GM12878 (cell line): ENCODE results near the gene DNAJB6. TPM values are rescaled to one million over a fixed set of nuclear protein-coding genes. Genes with fewer than 3 reads are reported as not detected.

Source experiments
- ATAC-seq: fragments of 200-7000 bp; cut with Tn5 transposase; 3 replicates; pipeline ENCODE4 v1.9.1; 2020; ENCODE audit warnings: mild to moderate bottlenecking, moderate library complexity
- BruUV-seq: library from RNA; stranded (reverse); fragments of 400-500 nt; replicated peaks from 2 replicates; lab custom pipeline; 2021; lab: Mats Ljungman, UMichigan
- CTCF ChIA-PET: fragments of 300-600 bp; sonication (Branson Sonifier 250); formaldehyde crosslinking; extraction: SDS; loops from one replicate; lab custom pipeline; 2021; ENCODE audit warnings: inconsistent platforms; lab: Yijun Ruan, JAX
- POLR2A ChIA-PET: fragments of 350-600 bp; formaldehyde crosslinking; extraction: SDS; loops from one replicate; lab custom pipeline; 2021; ENCODE audit warnings: inconsistent platforms; lab: Charles Lee
- RAD21 ChIA-PET: fragments of 300-600 bp; sonication (Branson Sonifier 250); formaldehyde crosslinking; loops from one replicate; lab custom pipeline; 2023; ENCODE audit warnings: antibody characterized with exemption; ENCODE audit not compliant: unreplicated experiment; lab: Charles Lee
- SMC1A ChIA-PET: fragments of 300-600 bp; sonication (Branson Sonifier 250); formaldehyde crosslinking; loops from one replicate; lab custom pipeline; 2023; ENCODE audit not compliant: unreplicated experiment, uncharacterized antibody; lab: Charles Lee
- DNase-seq: peaks from one replicate; pipeline ENCODE4 v3.0.0-alpha.2; 2011; ENCODE audit warnings: low read depth, low spot score
- FAIRE-seq: peaks from 3 replicates; lab custom pipeline; 2011; peaks lifted over from hg19 to GRCh38; lab: Jason Lieb, UNC
- H2AFZ ChIP-seq: 2 replicates; pipeline ENCODE4 v1.6.0; 2011; ENCODE audit warnings: low read depth, low read length, control low read depth; ENCODE audit not compliant: control insufficient read depth
- H3K27ac ChIP-seq: 2 replicates; pipeline ENCODE4 v1.5.1; 2011; ENCODE audit warnings: control low read depth; ENCODE audit not compliant: control insufficient read depth, insufficient read depth
- H3K27me3 ChIP-seq, 2 experiments: replicated peaks in 1 of 2; 2 replicates each; pipeline versions ENCODE4 v1.6.0 to v1.6.1; 2011; ENCODE audit warnings: low read length in 1 of 2; ENCODE audit not compliant: control insufficient read depth in 2 of 2, insufficient read depth in 2 of 2
- H3K36me3 ChIP-seq, 2 experiments: 2 replicates each; pipeline ENCODE4 v1.5.1; 2011; ENCODE audit warnings: low read length in 1 of 2; ENCODE audit not compliant: control insufficient read depth in 2 of 2, insufficient read depth in 2 of 2
- H3K4me1 ChIP-seq: 2 replicates; pipeline ENCODE4 v1.6.1; 2011; ENCODE audit warnings: mild to moderate bottlenecking, low read length, moderate library complexity, mixed read lengths; ENCODE audit not compliant: control insufficient read depth, insufficient read depth
- H3K4me2 ChIP-seq: 2 replicates; pipeline ENCODE4 v1.6.0; 2011; ENCODE audit warnings: control low read depth; ENCODE audit not compliant: control insufficient read depth, insufficient read depth
- H3K4me3 ChIP-seq: fragments of 200-600 bp; sonication (generic); 2 replicates; pipeline ENCODE4 v1.5.1; 2016
- H3K79me2 ChIP-seq: 2 replicates; pipeline ENCODE4 v1.6.0; 2011; ENCODE audit warnings: low read length; ENCODE audit not compliant: control insufficient read depth, insufficient read depth
- H3K9ac ChIP-seq: 2 replicates; pipeline ENCODE4 v1.8.0; 2011; ENCODE audit warnings: low read length, control low read depth, mixed read lengths; ENCODE audit not compliant: control insufficient read depth, insufficient read depth
- H3K9me3 ChIP-seq: replicated peaks from 3 replicates; pipeline ENCODE4 v1.5.1; 2011; ENCODE audit warnings: mild to moderate bottlenecking, low read length; ENCODE audit not compliant: control insufficient read depth, insufficient read depth
- H4K20me1 ChIP-seq: 2 replicates; pipeline ENCODE4 v1.6.0; 2011; ENCODE audit not compliant: control insufficient read depth, insufficient read depth
- BCL11A ChIP-seq: IDR thresholded peaks from 2 replicates; pipeline ENCODE4 v1.6.1; 2011; ENCODE audit warnings: low read depth, low read length
- BHLHE40 ChIP-seq, 2 experiments: fragments of 450-650 bp in 1 of 2; IDR thresholded peaks; 2 replicates each; pipeline ENCODE4 v1.6.1; 2011 to 2017; ENCODE audit warnings: low read depth in 2 of 2, borderline replicate concordance in 1 of 2, improper control_type of control experiment in 1 of 2, low read length in 1 of 2, mild to moderate bottlenecking in 1 of 2
- BMI1 ChIP-seq: fragments of 450-650 bp; IDR thresholded peaks from 2 replicates; pipeline ENCODE4 v1.6.1; 2016; ENCODE audit warnings: mild to moderate bottlenecking, moderate library complexity, borderline replicate concordance
- HCFC1 ChIP-seq: fragments of 150-350 bp; IDR thresholded peaks from 2 replicates; pipeline ENCODE4 v1.6.1; 2014; ENCODE audit warnings: low read length
- HDGF ChIP-seq: fragments of 450-650 bp; IDR thresholded peaks from 2 replicates; pipeline ENCODE4 v1.6.1; 2016; ENCODE audit warnings: antibody characterized with exemption
- KAT2A ChIP-seq: conservative IDR thresholded peaks from 2 replicates; pipeline ENCODE4 v1.6.1; 2011; ENCODE audit warnings: low read depth, low read length; ENCODE audit not compliant: control insufficient read depth
- MEF2A ChIP-seq: IDR thresholded peaks from 2 replicates; pipeline ENCODE4 v1.6.1; 2011; ENCODE audit warnings: low read depth, mild to moderate bottlenecking, low read length, moderate library complexity; ENCODE audit not compliant: insufficient read depth
- NR2C1 ChIP-seq: fragments of 450-650 bp; IDR thresholded peaks from 2 replicates; pipeline ENCODE4 v1.6.1; 2017; ENCODE audit warnings: antibody characterized with exemption, mild to moderate bottlenecking, moderate library complexity
- POLR2AphosphoS5 ChIP-seq: IDR thresholded peaks from 2 replicates; pipeline ENCODE4 v1.6.1; 2011; ENCODE audit warnings: mild to moderate bottlenecking, low read length, inconsistent platforms
- SPI1 ChIP-seq: IDR thresholded peaks from 2 replicates; pipeline ENCODE4 v1.6.1; 2011; ENCODE audit warnings: low read depth, mild to moderate bottlenecking, low read length, moderate library complexity, borderline replicate concordance; ENCODE audit not compliant: insufficient read depth
- SREBF2 ChIP-seq: IDR thresholded peaks from 2 replicates; pipeline ENCODE4 v1.6.1; 2012; ENCODE audit warnings: mild to moderate bottlenecking, low read length
- TAF1 ChIP-seq: IDR thresholded peaks from 2 replicates; pipeline ENCODE4 v1.6.1; 2011; ENCODE audit warnings: mild to moderate bottlenecking, low read depth, low read length, borderline replicate concordance
- TARDBP ChIP-seq: IDR thresholded peaks from 2 replicates; pipeline ENCODE4 v1.6.1; 2016; ENCODE audit warnings: borderline replicate concordance
- YBX1 ChIP-seq: fragments of 450-650 bp; IDR thresholded peaks from 2 replicates; pipeline ENCODE4 v1.6.1; 2016; ENCODE audit warnings: antibody characterized with exemption
- ZBED1 ChIP-seq: IDR thresholded peaks from 2 replicates; pipeline ENCODE4 v1.6.1; 2016; ENCODE audit warnings: borderline replicate concordance
- ZSCAN29 ChIP-seq: fragments of 450-650 bp; IDR thresholded peaks from 2 replicates; pipeline ENCODE4 v1.6.1; 2017; ENCODE audit warnings: mild to moderate bottlenecking, moderate library complexity
- WGBS: methylation state at CpG from one replicate; pipeline ENCODE4 v1.1.6; 2016; ENCODE audit warnings: low lambda C conversion rate; ENCODE audit not compliant: insufficient replicate concordance, insufficient coverage; ENCODE audit errors: missing lambda C conversion rate; 5-methylcytosine and 5-hydroxymethylcytosine counted together
- in situ Hi-C: fragments of 300-500 bp; cut with MboI; formaldehyde crosslinking; loops from 9 replicates; pipeline ENCODE4 v1.14.3; 2018; ENCODE audit warnings: mixed read lengths
- intact Hi-C: fragments of 100-400 bp; cut with micrococcal nuclease; formaldehyde crosslinking; loops from one replicate; pipeline ENCODE4 v1.14.2; 2022; ENCODE audit not compliant: unreplicated experiment
- polyA plus RNA-seq, 11 experiments: library from polyadenylated mRNA; depleted of rRNA in 4 of 11; unstranded in 6 of 11; stranded (reverse) in 5 of 11; fragments of >200 nt; fragmentation: Nextera tagmentation in 4 of 11; fragmentation: Illumina TruSeq in 1 of 11; extraction: Ambion mirVana in 4 of 11; extraction: Trizol in 1 of 11; gene quantifications; 1 replicate in 1 of 11; 2 replicates in 10 of 11; pipeline versions ENCODE4 v1.2.1 to v1.2.3, GENCODE V29; 2011 to 2016; ENCODE audit warnings: inconsistent platforms in 2 of 11, missing spikeins in 2 of 11, low read depth in 1 of 11
- total RNA-seq, 4 experiments: library from RNA; depleted of rRNA in 3 of 4; stranded (reverse); fragments of >200 nt in 3 of 4; fragmentation: Illumina TruSeq in 1 of 4; extraction: Trizol in 1 of 4; gene quantifications; 2 replicates each; pipeline versions ENCODE4 v1.2.1 to v1.2.3, GENCODE V29; 2013 to 2021
- TF ChIP-seq, protein P1 (sequence below): fragments of 450-650 bp; IDR thresholded peaks from 2 replicates; pipeline ENCODE4 v1.6.1; 2016; ENCODE audit warnings: mild to moderate bottlenecking
- TF ChIP-seq, protein P2 (sequence below): IDR thresholded peaks from 2 replicates; pipeline ENCODE4 v1.6.1; 2012; ENCODE audit warnings: low read depth, low read length, improper control_type of control experiment

DNAJB6 gene
- total and polyA plus RNA-seq, 10 of the 15 experiments (the other 5 are each of a cell fraction or from before 2014, with no cell fraction given), result 34.5 to 117 (median 53.1) TPM

DNA sequence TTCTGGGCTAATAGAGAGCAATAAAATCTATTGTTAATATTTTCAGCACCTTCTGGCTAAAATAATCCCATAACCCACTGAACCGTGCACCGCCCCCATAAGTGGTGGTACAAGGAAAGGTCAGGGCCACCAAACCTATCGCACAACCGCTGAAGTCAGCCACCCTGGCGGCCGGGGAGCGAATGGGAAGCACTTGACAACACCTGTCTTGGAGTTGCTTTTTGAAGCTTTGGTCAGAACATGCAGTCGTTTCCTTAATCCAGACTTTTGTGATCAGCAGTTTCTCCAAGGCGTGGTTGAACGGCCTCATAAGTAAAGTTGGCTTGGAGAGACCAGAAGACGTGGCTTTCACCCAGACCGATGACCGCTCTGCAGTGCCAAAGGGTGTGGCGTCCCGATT is 97.4 kb downstream of the DNAJB6 start:
- intact Hi-C loops, result no loop called here
- SMC1A ChIA-PET, result no interaction called here
- 73% methylated on average over 15 of the region's 15 CpGs for WGBS
- CTCF ChIA-PET, result no interaction called here
- H3K36me3 ChIP-seq, result no peaks in the 10 kb centered on the region
- no peaks in the 10 kb centered on the region for H3K4me1 ChIP-seq
- DNase-seq, result no peak
- H3K9me3 ChIP-seq, result no peaks in the 10 kb centered on the region
- no TSS peak for BruUV-seq
- H3K27me3 ChIP-seq, result no peaks in the 10 kb centered on the region
- POLR2A ChIA-PET, result no interaction called here
- ATAC-seq, result no peak
- in situ Hi-C loops, result no loop called here
- no peaks in the 10 kb centered on the region for H4K20me1 ChIP-seq
- no peak overlapping the region for H3K4me3 ChIP-seq
- no peak for TF ChIP-seq BCL11A
- no peak for TF ChIP-seq ZSCAN29
- TF ChIP-seq HCFC1, result no peak
- RAD21 ChIA-PET, result no interaction called here
- no peak overlapping the region for H3K9ac ChIP-seq
- H3K79me2 ChIP-seq, result no peaks in the 10 kb centered on the region
- no peak overlapping the region for H2AFZ ChIP-seq
- H3K27ac ChIP-seq, result no peak overlapping the region
- no peak overlapping the region for H3K4me2 ChIP-seq
- FAIRE-seq, result no peak

DNA sequence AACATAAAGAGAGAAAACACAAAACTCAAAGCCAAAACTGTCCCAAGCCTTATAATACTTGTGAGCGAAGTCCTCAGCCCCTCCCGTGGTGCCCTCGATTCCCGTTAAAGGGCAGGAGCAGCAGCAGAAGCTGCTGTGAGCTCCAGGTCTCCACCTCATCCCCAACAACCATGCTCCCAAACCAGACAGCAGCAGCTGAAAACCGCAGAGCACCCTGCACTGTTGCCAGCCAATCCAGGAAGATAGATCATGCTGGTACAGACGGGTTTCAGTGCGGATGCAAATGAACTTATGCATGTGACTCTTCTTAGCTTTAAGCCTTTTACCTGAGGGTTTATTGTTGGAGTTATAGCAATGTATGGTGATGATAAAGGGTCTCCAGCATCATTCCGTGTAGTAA is 97.9 kb downstream of the DNAJB6 start:
- Histone ChIP-seq H3K27me3 (no peaks in the 10 kb centered on the region), H3K4me2 (no peak overlapping the region), H3K9me3 (no peaks in the 10 kb centered on the region; the same call in 2 of the 3 replicates), H3K27ac (no peak overlapping the region), H4K20me1 (no peaks in the 10 kb centered on the region), H3K79me2 (no peaks in the 10 kb centered on the region), H3K4me1 (no peaks in the 10 kb centered on the region), H3K36me3 (no peaks in the 10 kb centered on the region), H3K9ac (no peak overlapping the region), H2AFZ (no peak overlapping the region), H3K4me3 (no peak overlapping the region)
- ChIA-PET CTCF (no interaction called here), SMC1A (no interaction called here), POLR2A (no interaction called here), RAD21 (no interaction called here)
- TF ChIP-seq SREBF2, result no peak
- TF ChIP-seq, protein P1, sequence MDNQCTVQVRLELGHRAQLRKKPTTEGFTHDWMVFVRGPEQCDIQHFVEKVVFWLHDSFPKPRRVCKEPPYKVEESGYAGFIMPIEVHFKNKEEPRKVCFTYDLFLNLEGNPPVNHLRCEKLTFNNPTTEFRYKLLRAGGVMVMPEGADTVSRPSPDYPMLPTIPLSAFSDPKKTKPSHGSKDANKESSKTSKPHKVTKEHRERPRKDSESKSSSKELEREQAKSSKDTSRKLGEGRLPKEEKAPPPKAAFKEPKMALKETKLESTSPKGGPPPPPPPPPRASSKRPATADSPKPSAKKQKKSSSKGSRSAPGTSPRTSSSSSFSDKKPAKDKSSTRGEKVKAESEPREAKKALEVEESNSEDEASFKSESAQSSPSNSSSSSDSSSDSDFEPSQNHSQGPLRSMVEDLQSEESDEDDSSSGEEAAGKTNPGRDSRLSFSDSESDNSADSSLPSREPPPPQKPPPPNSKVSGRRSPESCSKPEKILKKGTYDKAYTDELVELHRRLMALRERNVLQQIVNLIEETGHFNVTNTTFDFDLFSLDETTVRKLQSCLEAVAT, result no peak
- TF ChIP-seq KAT2A, result no peak
- TF ChIP-seq BHLHE40 (IDR thresholded peaks at IDR 0.05; ENCODE audit: borderline replicate concordance in 1 of 2, low read depth in 2 of 2, low read length in 1 of 2), result no peak
- no peak for TF ChIP-seq BMI1
- no peak for TF ChIP-seq ZBED1
- no peak for TF ChIP-seq MEF2A
- TF ChIP-seq ZSCAN29, result no peak
- TF ChIP-seq TAF1, result no peak
- TF ChIP-seq YBX1, result no peak
- TF ChIP-seq TARDBP, result no peak
- no peak for TF ChIP-seq NR2C1
- TF ChIP-seq HDGF, result no peak
- TF ChIP-seq, protein P2, sequence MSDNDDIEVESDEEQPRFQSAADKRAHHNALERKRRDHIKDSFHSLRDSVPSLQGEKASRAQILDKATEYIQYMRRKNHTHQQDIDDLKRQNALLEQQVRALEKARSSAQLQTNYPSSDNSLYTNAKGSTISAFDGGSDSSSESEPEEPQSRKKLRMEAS, result no peak
- no peak for TF ChIP-seq POLR2AphosphoS5
- no peak for TF ChIP-seq SPI1
- ATAC-seq (no peak), DNase-seq (no peak), FAIRE-seq (no peak)
- in situ Hi-C loops (no loop called here), intact Hi-C loops (no loop called here)
- no TSS peak for BruUV-seq
- WGBS, result 37% methylated on average over 8 of the region's 8 CpGs
